Endodermal cell (in vitro differentiated cells): ENCODE results near the gene ZNG1A. TPM values are rescaled to one million over a fixed set of nuclear protein-coding genes. Genes with fewer than 3 reads are reported as not detected.
A peak's percentile ranks its signal among the peaks of the same experiment; 100 is the strongest.

Experiments used
- DNase-seq: peaks from one replicate; pipeline ENCODE4 v3.0.0-alpha.2; 2017
- H3K27ac ChIP-seq: 2 replicates; pipeline ENCODE4 v1.5.1; 2013; ENCODE audit warnings: mild to moderate bottlenecking, low read depth, low read length, moderate library complexity
- H3K27me3 ChIP-seq: 2 replicates; pipeline ENCODE4 v1.6.1; 2013; ENCODE audit warnings: mild to moderate bottlenecking, low read length, moderate library complexity; ENCODE audit not compliant: insufficient read depth, control insufficient read depth, poor library complexity, severe bottlenecking
- H3K36me3 ChIP-seq: 2 replicates; pipeline ENCODE4 v1.7.0; 2013; ENCODE audit warnings: mild to moderate bottlenecking, low read length, moderate library complexity; ENCODE audit not compliant: control insufficient read depth, insufficient read depth
- H3K4me1 ChIP-seq: one replicate; pipeline ENCODE4 v1.7.0; 2013; ENCODE audit warnings: low read length; ENCODE audit not compliant: control insufficient read depth, insufficient read depth
- H3K4me3 ChIP-seq: 2 replicates; pipeline ENCODE4 v1.5.1; 2013; ENCODE audit warnings: mild to moderate bottlenecking, low read length, moderate library complexity
- H3K9ac ChIP-seq: 2 replicates; pipeline ENCODE4 v1.6.1; 2013; ENCODE audit warnings: mild to moderate bottlenecking, low read length, moderate library complexity; ENCODE audit not compliant: poor library complexity, severe bottlenecking; ENCODE audit errors: extremely low read depth
- H3K9me3 ChIP-seq: 2 replicates; pipeline ENCODE4 v1.6.1; 2013; ENCODE audit warnings: mild to moderate bottlenecking, low read length, moderate library complexity; ENCODE audit not compliant: control insufficient read depth
- H3K27ac Mint-ChIP-seq: 2 replicates; pipeline ENCODE4 v1.8.0; 2020; ENCODE audit warnings: mixed read lengths
- H3K27me3 Mint-ChIP-seq: 2 replicates; pipeline ENCODE4 v1.8.0; 2021; ENCODE audit warnings: mild to moderate bottlenecking, mixed read lengths; ENCODE audit not compliant: insufficient read depth
- H3K36me3 Mint-ChIP-seq: 2 replicates; pipeline ENCODE4 v1.8.0; 2020; ENCODE audit warnings: low read depth, mixed read lengths
- H3K4me1 Mint-ChIP-seq: 2 replicates; pipeline ENCODE4 v1.8.0; 2020; ENCODE audit warnings: mixed read lengths
- H3K4me3 Mint-ChIP-seq: 2 replicates; pipeline ENCODE4 v1.8.0; 2020; ENCODE audit warnings: mild to moderate bottlenecking, moderate library complexity, mixed read lengths
- H3K9me3 Mint-ChIP-seq: 2 replicates; pipeline ENCODE4 v1.8.0; 2020; ENCODE audit warnings: mild to moderate bottlenecking, mixed read lengths
- WGBS, 2 experiments: methylation state at CpG; one replicate each; pipeline versions ENCODE4 v1.1.5 to v1.1.7; 2013; ENCODE audit warnings: missing lambda C conversion rate in 2 of 2, mixed read lengths in 1 of 2; ENCODE audit not compliant: insufficient coverage in 1 of 2, insufficient read length in 1 of 2; 5-methylcytosine and 5-hydroxymethylcytosine counted together
- total RNA-seq, 2 donors: library from RNA; stranded (reverse); fragmentation: NEBNext Ultra II Directional in 1 of 2; extraction: Animal tissue kit (Norgen Biotek cat#: 25700) in 1 of 2; gene quantifications; 2 replicates in 1 of 2; 3 replicates in 1 of 2; pipeline ENCODE4 v1.2.1, GENCODE V29; 2021
- TF ChIP-seq, protein P1 (sequence below): fragments of 200-600 bp; sonication (generic); conservative IDR thresholded peaks from 2 replicates; pipeline ENCODE4 v1.5.0; 2021; ENCODE audit warnings: antibody characterized with exemption, mild to moderate bottlenecking

The ZNG1A gene
- total RNA-seq, 2 donors from 2014 or later = 45.7 to 68.5 TPM

DNA sequence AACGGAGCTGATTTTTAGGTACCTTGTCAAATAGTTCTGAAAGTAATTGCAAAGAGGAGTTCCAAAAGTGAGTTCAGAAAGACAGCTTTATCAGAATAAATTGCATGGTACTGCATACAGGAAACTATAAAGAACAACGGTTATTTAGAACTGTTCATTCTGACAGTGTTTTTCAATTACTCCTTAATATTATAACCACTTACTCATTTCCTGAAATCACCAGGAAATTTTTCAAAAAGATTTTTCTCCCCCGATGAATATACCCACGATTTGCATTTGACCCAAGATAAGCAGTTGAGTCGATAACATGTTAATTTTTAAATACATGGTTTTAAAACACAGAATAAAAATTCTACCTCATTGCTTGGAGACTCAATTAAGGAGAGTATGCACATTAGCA lies 45.2 kb upstream of the ZNG1A start:
- Mint-ChIP-seq H3K4me1 (peaks cover 38% of the 10 kb centered on the region), H3K27me3 (no peaks in the 10 kb centered on the region), H3K4me3 (no peak overlapping the region), H3K36me3 (peaks cover under 1% of the 10 kb centered on the region), H3K9me3 (peaks cover 4% of the 10 kb centered on the region), H3K27ac (peak overlapping the region; percentile 72)
- TF ChIP-seq, protein P1, sequence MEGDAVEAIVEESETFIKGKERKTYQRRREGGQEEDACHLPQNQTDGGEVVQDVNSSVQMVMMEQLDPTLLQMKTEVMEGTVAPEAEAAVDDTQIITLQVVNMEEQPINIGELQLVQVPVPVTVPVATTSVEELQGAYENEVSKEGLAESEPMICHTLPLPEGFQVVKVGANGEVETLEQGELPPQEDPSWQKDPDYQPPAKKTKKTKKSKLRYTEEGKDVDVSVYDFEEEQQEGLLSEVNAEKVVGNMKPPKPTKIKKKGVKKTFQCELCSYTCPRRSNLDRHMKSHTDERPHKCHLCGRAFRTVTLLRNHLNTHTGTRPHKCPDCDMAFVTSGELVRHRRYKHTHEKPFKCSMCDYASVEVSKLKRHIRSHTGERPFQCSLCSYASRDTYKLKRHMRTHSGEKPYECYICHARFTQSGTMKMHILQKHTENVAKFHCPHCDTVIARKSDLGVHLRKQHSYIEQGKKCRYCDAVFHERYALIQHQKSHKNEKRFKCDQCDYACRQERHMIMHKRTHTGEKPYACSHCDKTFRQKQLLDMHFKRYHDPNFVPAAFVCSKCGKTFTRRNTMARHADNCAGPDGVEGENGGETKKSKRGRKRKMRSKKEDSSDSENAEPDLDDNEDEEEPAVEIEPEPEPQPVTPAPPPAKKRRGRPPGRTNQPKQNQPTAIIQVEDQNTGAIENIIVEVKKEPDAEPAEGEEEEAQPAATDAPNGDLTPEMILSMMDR = no peak
- Histone ChIP-seq H3K36me3 (peaks cover 4% of the 10 kb centered on the region), H3K9ac (no peak overlapping the region), H3K9me3 (peaks cover 7% of the 10 kb centered on the region), H3K27ac (no peak overlapping the region), H3K4me1 (no peaks in the 10 kb centered on the region), H3K27me3 (no peaks in the 10 kb centered on the region), H3K4me3 (peak overlapping the region; percentile 61)
- 91 to 95% methylated on average over 2 to 5 of the region's 5 CpGs for WGBS, 2 experiments
- DNase-seq = no peak

DNA sequence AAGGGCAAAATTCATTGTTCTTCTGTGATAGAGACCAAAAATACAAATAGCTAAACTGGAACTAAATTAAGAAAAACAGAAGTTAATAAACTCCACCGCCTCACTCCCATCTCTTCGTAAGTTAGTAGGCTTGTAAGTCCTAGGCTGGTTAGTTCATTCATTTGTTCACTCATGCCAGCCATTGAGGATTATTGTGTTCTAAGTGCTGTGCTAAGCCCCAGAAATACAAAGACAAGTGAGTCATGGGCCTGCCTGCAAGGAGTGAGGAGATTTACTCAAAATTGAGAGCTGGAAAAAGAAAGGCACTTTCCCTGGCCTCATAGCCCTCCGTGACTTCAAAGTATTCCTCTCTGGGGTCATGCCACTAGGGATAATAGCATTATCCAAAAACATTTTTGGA lies 44.3 kb upstream of the ZNG1A start:
- peaks cover 42% of the 10 kb centered on the region for H3K4me1 Mint-ChIP-seq
- H3K27ac ChIP-seq = no peak overlapping the region
- H3K4me3 Mint-ChIP-seq = no peak overlapping the region
- no peaks in the 10 kb centered on the region for H3K36me3 ChIP-seq
- no peaks in the 10 kb centered on the region for H3K9me3 ChIP-seq
- H3K27me3 ChIP-seq = no peaks in the 10 kb centered on the region
- H3K27ac Mint-ChIP-seq = peak overlapping the region; percentile 15
- TF ChIP-seq, protein P1 = no peak
- H3K27me3 Mint-ChIP-seq = no peaks in the 10 kb centered on the region
- H3K9me3 Mint-ChIP-seq = peaks cover 2% of the 10 kb centered on the region
- no peaks in the 10 kb centered on the region for H3K36me3 Mint-ChIP-seq
- 80 to 86% methylated on average over 2 to 3 of the region's 3 CpGs for WGBS, 2 experiments
- no peak overlapping the region for H3K4me3 ChIP-seq
- peak; percentile 45 for DNase-seq
- H3K9ac ChIP-seq = no peak overlapping the region
- H3K4me1 ChIP-seq = no peaks in the 10 kb centered on the region

DNA sequence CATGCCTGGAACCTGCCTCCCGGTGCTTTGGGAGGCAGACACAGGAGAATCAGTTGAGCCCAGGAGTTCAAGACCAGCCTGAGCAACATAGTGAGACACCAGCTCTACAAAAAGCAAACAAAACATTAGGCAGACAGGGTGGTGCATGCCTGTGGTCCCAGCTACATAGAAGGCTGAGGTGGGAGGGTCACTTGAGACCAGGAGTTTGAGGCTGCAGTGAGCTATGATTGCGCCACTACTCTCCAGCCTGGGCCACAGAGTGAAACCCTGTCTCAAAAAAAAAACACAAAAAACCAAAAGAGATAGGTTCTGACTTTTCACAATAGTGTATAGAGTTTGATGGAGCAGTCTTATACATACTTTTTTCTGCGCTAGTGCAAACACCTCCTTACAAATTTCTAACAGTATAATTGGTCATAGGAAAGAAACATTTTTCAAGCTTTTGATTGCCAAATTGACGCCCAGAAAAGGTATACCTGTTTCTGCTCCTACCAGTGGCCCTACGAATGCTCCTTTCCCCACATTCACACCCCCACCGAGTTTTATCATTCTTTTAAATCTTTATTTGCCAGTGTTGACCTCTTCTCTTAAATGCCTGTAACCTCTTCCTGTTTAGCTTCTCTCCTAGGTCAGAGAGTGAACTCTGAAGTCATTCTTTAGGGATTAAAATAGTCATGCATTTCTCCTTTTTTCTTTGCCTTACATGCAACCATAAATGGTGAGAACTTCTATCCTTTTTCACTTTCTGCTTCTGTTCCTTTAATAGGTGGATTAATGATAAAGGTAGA lies 43.3 kb upstream of the ZNG1A start:
- Histone ChIP-seq H3K9me3 (no peaks in the 10 kb centered on the region), H3K27me3 (no peaks in the 10 kb centered on the region), H3K4me3 (no peak overlapping the region), H3K27ac (no peak overlapping the region), H3K9ac (no peak overlapping the region), H3K36me3 (no peaks in the 10 kb centered on the region), H3K4me1 (no peaks in the 10 kb centered on the region)
- Mint-ChIP-seq H3K36me3 (no peaks in the 10 kb centered on the region), H3K4me3 (no peak overlapping the region), H3K4me1 (peaks cover 37% of the 10 kb centered on the region), H3K9me3 (no peaks in the 10 kb centered on the region), H3K27ac (peak overlapping the region; percentile 15), H3K27me3 (no peaks in the 10 kb centered on the region)
- TF ChIP-seq, protein P1 = no peak
- WGBS, 2 experiments = 64 to 72% methylated on average over 3 to 6 of the region's 6 CpGs
- DNase-seq = no peak
